ENCODE measurements around the gene RELN. TPM values are rescaled to one million over a fixed set of nuclear protein-coding genes. Genes with fewer than 3 reads are reported as not detected.

The RELN gene
- total RNA-seq, 1 donor from 2014 or later, result 7.4 TPM

DNA sequence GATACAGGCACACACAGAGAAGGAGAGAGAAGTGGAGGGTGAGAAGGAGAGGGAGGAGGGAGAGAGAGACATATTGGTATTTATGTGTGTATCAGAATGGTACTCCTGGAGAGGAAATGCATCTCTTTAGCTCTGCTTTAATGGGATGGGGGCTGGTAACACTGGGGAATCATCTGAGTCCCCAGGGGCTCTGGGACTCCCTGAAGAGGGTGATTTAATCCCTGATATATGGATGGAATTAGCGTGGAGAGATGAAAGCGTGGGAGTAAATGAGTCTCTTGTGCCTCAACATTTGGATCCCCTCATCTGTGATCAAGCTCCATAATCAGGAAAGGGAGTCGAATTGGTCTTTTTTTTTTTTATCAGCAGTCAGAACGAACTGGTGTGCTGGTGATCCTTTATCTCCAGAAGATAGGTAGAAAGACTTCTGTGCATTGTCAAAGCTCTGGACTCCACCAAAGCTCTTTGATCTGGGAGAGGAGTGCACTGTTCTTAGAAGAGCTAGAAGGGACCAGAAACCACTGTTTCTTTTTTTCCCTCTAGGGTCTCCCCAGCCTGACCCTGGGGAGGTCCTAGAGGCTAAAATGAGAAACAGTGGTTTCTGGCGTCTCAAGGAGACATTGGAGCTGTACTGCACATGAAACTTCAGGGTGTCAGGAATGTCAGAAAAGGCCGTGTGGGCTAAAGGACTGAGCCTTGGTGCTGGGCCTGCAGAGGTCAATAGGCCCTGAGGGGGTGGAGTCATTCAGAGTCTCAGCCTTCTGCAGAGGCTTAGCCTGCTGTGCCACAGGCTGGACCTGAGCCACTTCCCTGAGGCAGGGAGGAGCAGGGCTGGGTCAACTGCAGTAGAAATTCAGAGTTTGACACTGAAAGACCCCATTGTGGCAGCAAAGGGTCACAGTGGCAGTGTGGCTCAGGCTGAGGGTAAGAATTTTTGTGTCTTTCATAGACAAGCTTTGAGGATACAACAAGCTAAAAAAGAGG lies 309.0 kb downstream of the RELN start:
- intact Hi-C loops (cut with DNase I), result no loop called here
- H3K4me3 ChIP-seq, result no peak overlapping the region

GRCh38 chr7:103679151-103680132 lies 310.0 kb downstream of the RELN start:
- intact Hi-C loops (cut with DNase I), result no loop called here

More for the DNA sequence above, 309.0 kb downstream of the RELN start:
- H3K27ac ChIP-seq, result no peak overlapping the region
- H3K9me3 ChIP-seq, result no peaks in the 10 kb centered on the region
- no peaks in the 10 kb centered on the region for H3K4me1 ChIP-seq
- TF ChIP-seq POLR2A (IDR thresholded peaks at IDR 0.05) (no peak), POLR2AphosphoS5 (IDR thresholded peaks at IDR 0.05; ENCODE audit: insufficient read depth in 1 of 2, low read depth in 1 of 2) (no peak)
- DNase-seq (ENCODE audit: extremely low spot score in 2 of 2), result no peak
- H3K27me3 ChIP-seq, result no peaks in the 10 kb centered on the region
- no peaks in the 10 kb centered on the region for H3K36me3 ChIP-seq

GRCh38 chr7:103668279-103668941 lies 321.0 kb downstream of the RELN start:
- H3K9me3 ChIP-seq, result no peaks in the 10 kb centered on the region
- intact Hi-C loops (cut with DNase I), result no loop called here
- TF ChIP-seq, protein P1, sequence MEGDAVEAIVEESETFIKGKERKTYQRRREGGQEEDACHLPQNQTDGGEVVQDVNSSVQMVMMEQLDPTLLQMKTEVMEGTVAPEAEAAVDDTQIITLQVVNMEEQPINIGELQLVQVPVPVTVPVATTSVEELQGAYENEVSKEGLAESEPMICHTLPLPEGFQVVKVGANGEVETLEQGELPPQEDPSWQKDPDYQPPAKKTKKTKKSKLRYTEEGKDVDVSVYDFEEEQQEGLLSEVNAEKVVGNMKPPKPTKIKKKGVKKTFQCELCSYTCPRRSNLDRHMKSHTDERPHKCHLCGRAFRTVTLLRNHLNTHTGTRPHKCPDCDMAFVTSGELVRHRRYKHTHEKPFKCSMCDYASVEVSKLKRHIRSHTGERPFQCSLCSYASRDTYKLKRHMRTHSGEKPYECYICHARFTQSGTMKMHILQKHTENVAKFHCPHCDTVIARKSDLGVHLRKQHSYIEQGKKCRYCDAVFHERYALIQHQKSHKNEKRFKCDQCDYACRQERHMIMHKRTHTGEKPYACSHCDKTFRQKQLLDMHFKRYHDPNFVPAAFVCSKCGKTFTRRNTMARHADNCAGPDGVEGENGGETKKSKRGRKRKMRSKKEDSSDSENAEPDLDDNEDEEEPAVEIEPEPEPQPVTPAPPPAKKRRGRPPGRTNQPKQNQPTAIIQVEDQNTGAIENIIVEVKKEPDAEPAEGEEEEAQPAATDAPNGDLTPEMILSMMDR (IDR thresholded peaks at IDR 0.05), result no peak
- TF ChIP-seq POLR2AphosphoS5 (IDR thresholded peaks at IDR 0.05; ENCODE audit: insufficient read depth in 1 of 2, low read depth in 1 of 2) (no peak), POLR2A (IDR thresholded peaks at IDR 0.05) (no peak)
- H3K4me3 ChIP-seq, result no peak overlapping the region
- H3K27ac ChIP-seq, result no peak overlapping the region
- no peaks in the 10 kb centered on the region for H3K27me3 ChIP-seq
- H3K36me3 ChIP-seq, result no peaks in the 10 kb centered on the region
- H3K4me1 ChIP-seq, result no peaks in the 10 kb centered on the region
- DNase-seq (ENCODE audit: extremely low spot score in 2 of 2), result no peak

More at GRCh38 chr7:103679151-103680132, 310.0 kb downstream of the RELN start:
- no peak for DNase-seq (ENCODE audit: extremely low spot score in 2 of 2)
- Histone ChIP-seq H3K27me3 (no peaks in the 10 kb centered on the region), H3K4me1 (no peaks in the 10 kb centered on the region), H3K36me3 (no peaks in the 10 kb centered on the region), H3K4me3 (no peak overlapping the region), H3K27ac (no peak overlapping the region), H3K9me3 (no peaks in the 10 kb centered on the region)
- no peak for TF ChIP-seq POLR2AphosphoS5 (IDR thresholded peaks at IDR 0.05; ENCODE audit: insufficient read depth in 1 of 2, low read depth in 1 of 2)
- TF ChIP-seq POLR2A (IDR thresholded peaks at IDR 0.05), result no peak
- TF ChIP-seq, protein P1 (IDR thresholded peaks at IDR 0.05), result no peak

- no peaks in the 10 kb centered on the region for H3K36me3 ChIP-seq
- TF ChIP-seq, protein P1 (IDR thresholded peaks at IDR 0.05), result no peak
- TF ChIP-seq POLR2A (IDR thresholded peaks at IDR 0.05), result no peak
- no peak for TF ChIP-seq POLR2AphosphoS5 (IDR thresholded peaks at IDR 0.05; ENCODE audit: insufficient read depth in 1 of 2, low read depth in 1 of 2)
- no peaks in the 10 kb centered on the region for H3K9me3 ChIP-seq
- H3K4me1 ChIP-seq, result no peaks in the 10 kb centered on the region
- no peak overlapping the region for H3K27ac ChIP-seq
- no peaks in the 10 kb centered on the region for H3K27me3 ChIP-seq
- no peak for DNase-seq (ENCODE audit: extremely low spot score in 2 of 2)
- H3K4me3 ChIP-seq, result no peak overlapping the region
- intact Hi-C loops (cut with DNase I), result no loop called here
Measured at GRCh38 chr7:103666326-103666725, 323.1 kb downstream of the RELN start.

- intact Hi-C loops (cut with DNase I), result no loop called here
- TF ChIP-seq POLR2AphosphoS5 (IDR thresholded peaks at IDR 0.05; ENCODE audit: insufficient read depth in 1 of 2, low read depth in 1 of 2) (no peak), POLR2A (IDR thresholded peaks at IDR 0.05) (no peak)
- TF ChIP-seq, protein P1 (IDR thresholded peaks at IDR 0.05), result no peak
- Histone ChIP-seq H3K36me3 (no peaks in the 10 kb centered on the region), H3K4me3 (no peak overlapping the region), H3K27ac (no peak overlapping the region), H3K27me3 (no peaks in the 10 kb centered on the region), H3K9me3 (no peaks in the 10 kb centered on the region), H3K4me1 (no peaks in the 10 kb centered on the region)
- DNase-seq (ENCODE audit: extremely low spot score in 2 of 2), result no peak
Measured at GRCh38 chr7:103664577-103664976, 324.9 kb downstream of the RELN start.
